Mesothelial cell of epicardium (in vitro differentiated cells): ENCODE measurements around the gene DNMT1. TPM values are rescaled to one million over a fixed set of nuclear protein-coding genes. Genes with fewer than 3 reads are reported as not detected.
"Not testable (repeated sequence)": the region's sequence is repeated elsewhere in the genome, so short reads cannot be mapped to it uniquely, and the experiment has no call there.

Experiments used
- DNase-seq, 2 experiments: peaks; one replicate each; pipeline ENCODE4 v3.0.0; 2021; ENCODE audit warnings: low spot score in 2 of 2; ENCODE audit not compliant: unreplicated experiment in 2 of 2
- H3K27ac Mint-ChIP-seq: 2 replicates; pipeline ENCODE4 v1.8.0; 2021; ENCODE audit warnings: mixed read lengths
- H3K27me3 Mint-ChIP-seq: 2 replicates; pipeline ENCODE4 v1.8.0; 2021; ENCODE audit warnings: low read depth, mixed read lengths
- H3K36me3 Mint-ChIP-seq: 2 replicates; pipeline ENCODE4 v1.8.0; 2021; ENCODE audit warnings: mixed read lengths
- H3K4me1 Mint-ChIP-seq: 2 replicates; pipeline ENCODE4 v1.8.0; 2021; ENCODE audit warnings: mixed read lengths
- H3K4me3 Mint-ChIP-seq: 2 replicates; pipeline ENCODE4 v1.8.0; 2021; ENCODE audit warnings: mild to moderate bottlenecking, moderate library complexity, mixed read lengths
- H3K9me3 Mint-ChIP-seq: 2 replicates; pipeline ENCODE4 v1.8.0; 2021; ENCODE audit warnings: mixed read lengths
- CTCF ChIP-seq: fragments of 200-600 bp; sonication (generic); IDR thresholded peaks from one replicate; pipeline ENCODE4 v1.5.0; 2021; ENCODE audit warnings: antibody characterized with exemption; ENCODE audit not compliant: unreplicated experiment
- total RNA-seq: library from RNA; stranded (reverse); gene quantifications from 3 replicates; pipeline ENCODE4 v1.2.1, GENCODE V29; 2021

Gene DNMT1
- 110 to 115 TPM (median 112 TPM) in 3 replicates for total RNA-seq

GRCh38 chr19:10194500-10195198, at the start of gene DNMT1:
DNMT1 (minus strand) TSS chr19:10194953; CDS start chr19:10194899, 54 bp downstream.
- Mint-ChIP-seq H3K4me1 (peaks cover 8% of the 10 kb centered on the region), H3K27ac (peak within 1 kb of the TSS; percentile 95), H3K4me3 (peak within 1 kb of the TSS; percentile 91), H3K9me3 (no peaks in the 10 kb centered on the region), H3K36me3 (peaks cover 2% of the 10 kb centered on the region), H3K27me3 (no peaks in the 10 kb centered on the region)
- peak; percentile 96 to 97 for DNase-seq
- no peak for TF ChIP-seq CTCF

- TF ChIP-seq CTCF: no peak
- Mint-ChIP-seq H3K9me3 (no peaks in the 10 kb centered on the region), H3K27me3 (no peaks in the 10 kb centered on the region), H3K4me1 (no peaks in the 10 kb centered on the region), H3K36me3 (no peaks in the 10 kb centered on the region), H3K4me3 (no peak overlapping the region), H3K27ac (no peak overlapping the region)
- DNase-seq: no peak
Measured at GRCh38 chr19:10243606-10244005, 48.9 kb upstream of the DNMT1 start.

GRCh38 chr19:10241826-10242449, 47.2 kb upstream of the DNMT1 start:
- not testable (repeated sequence) for DNase-seq, H3K27ac Mint-ChIP-seq, H3K36me3 Mint-ChIP-seq, H3K9me3 Mint-ChIP-seq, H3K4me3 Mint-ChIP-seq, H3K4me1 Mint-ChIP-seq, H3K27me3 Mint-ChIP-seq

- H3K27ac Mint-ChIP-seq: peak overlapping the region; percentile 90
- H3K4me1 Mint-ChIP-seq: peaks cover 9% of the 10 kb centered on the region
- no peak overlapping the region for H3K4me3 Mint-ChIP-seq
- no peaks in the 10 kb centered on the region for H3K27me3 Mint-ChIP-seq
- no peaks in the 10 kb centered on the region for H3K9me3 Mint-ChIP-seq
- no peak for DNase-seq
- H3K36me3 Mint-ChIP-seq: no peaks in the 10 kb centered on the region
- TF ChIP-seq CTCF: no peak
Measured at GRCh38 chr19:10238172-10238783, 43.5 kb upstream of the DNMT1 start.

GRCh38 chr19:10237702-10238101, 42.9 kb upstream of the DNMT1 start:
- no peak for DNase-seq
- Mint-ChIP-seq H3K4me1 (peaks cover 9% of the 10 kb centered on the region), H3K4me3 (no peak overlapping the region), H3K27ac (peak overlapping the region; percentile 90), H3K27me3 (no peaks in the 10 kb centered on the region), H3K9me3 (no peaks in the 10 kb centered on the region), H3K36me3 (no peaks in the 10 kb centered on the region)
- TF ChIP-seq CTCF: no peak

- H3K36me3 Mint-ChIP-seq, H3K27ac Mint-ChIP-seq, H3K27me3 Mint-ChIP-seq, H3K9me3 Mint-ChIP-seq, DNase-seq, H3K4me1 Mint-ChIP-seq, H3K4me3 Mint-ChIP-seq: not testable (repeated sequence)
Measured at GRCh38 chr19:10235409-10235808, 40.7 kb upstream of the DNMT1 start.
